GM21515 (cell line): Measurements from ENCODE around the gene CKM.
"Not testable (repeated sequence)": the region's sequence is repeated elsewhere in the genome, so short reads cannot be mapped to it uniquely, and the experiment has no call there.

Experiments
- ATAC-seq: cut with Tn5 transposase; IDR thresholded peaks from one replicate; pipeline ENCODE4 v1.9.1; 2021; ENCODE audit not compliant: unreplicated experiment

The CKM gene

GRCh38 chr19:45349430-45349941 lies 26.8 kb upstream of the CKM start:
- ATAC-seq: no peak

DNA sequence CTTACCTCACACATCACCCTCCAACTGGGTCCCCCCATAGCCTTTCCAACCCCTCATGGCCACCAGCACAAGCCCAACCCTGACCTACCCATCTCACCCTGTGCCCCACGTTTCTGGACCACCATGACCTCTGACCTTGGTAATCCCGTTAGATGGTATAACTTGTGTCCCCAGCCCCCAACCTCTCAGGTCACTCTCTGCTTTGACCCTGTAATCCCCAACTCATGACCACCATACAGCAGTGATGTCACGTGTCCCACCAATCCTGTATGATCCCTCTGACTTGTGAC lies 26.4 kb upstream of the CKM start:
- ATAC-seq: no peak

- no peak for ATAC-seq
These were observed 25.9 kb upstream of the CKM start for GRCh38 chr19:45348367-45349125.

- ATAC-seq: no peak
These were observed 25.1 kb upstream of the CKM start for GRCh38 chr19:45347570-45348366.

DNA sequence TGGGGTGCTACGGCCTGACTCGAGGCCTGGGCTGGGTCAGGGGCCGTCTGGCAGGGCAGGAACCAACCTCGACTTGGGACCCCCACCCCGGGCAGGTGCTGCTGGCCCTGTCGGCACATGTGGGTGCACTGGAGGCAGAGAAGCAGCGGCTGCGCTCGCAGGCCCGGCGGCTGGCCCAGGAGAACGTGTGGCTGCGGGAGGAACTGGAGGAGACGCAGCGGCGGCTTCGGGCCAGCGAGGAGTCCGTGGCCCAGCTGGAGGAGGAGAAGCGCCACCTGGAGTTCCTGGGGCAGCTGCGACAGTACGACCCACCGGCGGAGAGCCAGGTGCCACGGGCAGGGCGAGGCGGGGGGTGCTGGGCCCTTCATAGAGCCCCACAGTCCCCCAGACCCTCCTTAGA lies 23.8 kb upstream of the CKM start:
- ATAC-seq: no peak

DNA sequence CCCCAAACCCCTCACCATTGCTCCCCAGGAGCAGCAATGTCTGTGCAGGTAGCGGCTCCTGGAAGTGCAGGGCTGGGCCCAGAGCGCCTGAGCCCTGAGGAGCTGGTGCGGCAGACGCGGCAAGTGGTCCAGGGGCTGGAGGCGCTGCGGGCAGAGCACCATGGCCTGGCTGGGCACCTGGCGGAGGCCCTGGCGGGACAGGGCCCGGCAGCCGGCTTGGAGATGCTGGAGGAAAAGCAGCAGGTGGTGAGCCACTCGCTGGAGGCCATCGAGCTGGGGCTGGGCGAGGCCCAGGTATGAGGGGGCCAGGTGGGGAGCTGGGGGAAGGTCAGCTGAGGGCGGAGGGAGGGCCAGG lies 22.8 kb upstream of the CKM start:
- ATAC-seq: no peak

- ATAC-seq: no peak
These were observed 22.2 kb upstream of the CKM start for GRCh38 chr19:45344621-45345505.

DNA sequence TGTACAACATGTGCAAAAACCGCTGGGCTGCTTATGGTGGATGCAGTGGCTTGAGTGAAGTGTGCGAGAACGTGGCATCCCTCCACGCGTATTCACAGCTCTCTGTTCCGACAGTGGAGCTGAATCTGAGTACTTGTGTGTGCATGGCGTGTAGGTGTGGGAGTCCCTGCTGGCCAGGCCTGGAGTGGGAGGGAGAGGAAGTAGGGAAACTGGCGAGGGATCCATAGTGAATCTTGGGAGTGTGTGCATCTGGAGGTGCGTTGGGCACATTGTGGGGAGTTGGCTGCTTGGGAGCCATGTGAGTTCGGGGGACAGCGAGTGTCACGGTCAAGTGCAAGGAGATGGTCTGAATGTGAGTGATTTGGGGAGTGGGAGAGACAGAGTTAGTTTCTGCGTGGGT lies 20.2 kb upstream of the CKM start:
- no peak for ATAC-seq

DNA sequence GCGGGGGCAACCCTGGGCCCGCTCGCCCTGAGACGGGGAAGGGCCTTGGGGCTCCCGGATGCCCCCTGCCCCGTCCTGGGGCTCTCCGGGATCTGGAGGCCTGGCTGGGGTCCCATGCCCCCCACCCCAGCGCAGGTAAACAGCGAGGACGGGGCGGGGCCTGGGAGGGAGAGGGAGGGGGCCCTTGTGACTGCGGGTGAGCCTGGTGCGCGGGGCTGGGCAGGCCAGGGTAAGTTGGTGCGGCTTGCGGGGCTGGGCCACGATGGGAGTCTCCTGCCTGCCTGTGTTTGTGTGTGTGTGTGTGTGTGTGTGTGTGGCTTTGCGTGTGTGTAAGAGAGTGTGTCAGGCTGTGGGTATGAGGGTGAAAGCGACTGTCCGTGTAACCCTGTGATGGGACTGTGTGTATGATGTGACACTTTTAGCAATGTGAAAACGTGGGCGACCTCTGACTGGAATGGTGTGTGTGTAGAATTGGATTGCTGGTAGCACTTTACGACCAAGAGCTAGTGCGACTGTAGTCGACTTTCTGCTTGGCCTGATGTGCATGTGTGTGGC lies 18.3 kb upstream of the CKM start:
- no peak for ATAC-seq

DNA sequence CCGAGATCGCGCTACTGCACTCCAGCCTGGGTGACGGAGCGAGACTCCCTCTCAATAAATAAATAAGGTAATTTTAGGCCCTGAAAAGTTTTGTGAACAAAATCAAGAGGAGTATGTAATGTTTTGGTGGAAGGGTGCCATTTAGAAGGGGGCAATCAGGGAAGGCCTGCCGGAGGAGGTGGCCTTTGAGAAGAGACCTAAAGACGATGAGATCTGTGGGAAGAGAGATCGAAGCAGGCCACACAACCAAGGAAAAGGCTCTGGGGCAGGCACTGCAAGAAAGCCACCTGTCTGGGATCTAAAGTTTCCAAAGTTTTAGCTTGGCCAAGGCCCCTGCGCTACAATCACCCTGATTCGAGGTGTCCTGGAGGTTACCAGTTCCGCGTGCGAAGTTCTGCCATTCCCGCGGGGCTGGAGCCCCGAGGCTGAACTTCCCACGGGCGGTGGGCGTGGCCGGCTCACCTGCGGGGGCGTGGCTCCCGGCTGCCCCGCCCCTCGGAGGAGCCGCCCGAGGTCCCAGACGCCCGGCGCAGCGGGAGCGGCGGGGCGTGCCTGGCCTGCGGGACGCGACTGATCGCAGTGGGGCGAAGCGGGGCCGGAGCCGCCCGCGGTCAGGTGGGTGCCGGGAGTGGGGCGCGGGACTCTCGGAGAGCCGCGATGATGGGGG lies 17.7 kb upstream of the CKM start, which contains the start of gene KLC3:
Gene KLC3 (plus strand): TSS at position 519 of the 667 bp plus-strand sequence. CDS start 4,792 bp downstream, outside the sequence.
- no peak for ATAC-seq

- no peak for ATAC-seq
These were observed 17.0 kb upstream of the CKM start for GRCh38 chr19:45339629-45340028.

GRCh38 chr19:45336696-45337251 lies 14.1 kb upstream of the CKM start:
- no peak for ATAC-seq

GRCh38 chr19:45334881-45335280 lies 12.2 kb upstream of the CKM start:
- ATAC-seq: not testable (repeated sequence)

DNA sequence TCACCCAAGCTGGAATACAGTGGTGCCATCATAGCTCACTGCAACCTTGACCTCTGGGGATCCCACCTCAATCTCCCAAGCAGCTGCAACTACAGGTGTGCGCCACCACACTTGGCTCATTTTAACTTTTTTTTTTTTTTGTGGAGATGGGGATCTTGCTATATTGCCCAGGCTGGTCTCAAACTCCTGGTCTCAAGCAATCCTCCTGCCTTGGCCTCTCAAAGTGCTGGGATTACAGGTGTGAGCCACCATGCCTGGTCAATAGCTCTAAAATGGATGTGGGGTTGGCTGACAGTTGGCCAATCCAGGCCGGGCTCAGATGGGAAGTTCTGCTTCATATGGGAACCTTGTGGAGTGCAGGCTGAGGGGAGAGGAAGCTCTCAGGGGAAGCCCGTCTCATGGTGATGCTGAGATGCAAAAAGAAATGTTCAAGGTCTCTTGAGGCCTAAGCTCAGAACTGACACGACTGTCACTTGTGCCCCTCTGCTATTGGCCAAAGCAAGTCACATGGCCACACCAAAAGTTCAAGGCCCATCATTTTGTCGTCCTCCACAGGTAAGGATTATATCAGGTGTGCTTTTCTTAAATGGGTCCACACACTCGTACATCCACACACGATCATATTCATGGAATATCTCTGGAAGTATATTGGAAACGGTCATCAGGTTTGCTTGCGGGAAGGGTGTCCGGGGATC lies 11.1 kb upstream of the CKM start:
- no peak for ATAC-seq

DNA sequence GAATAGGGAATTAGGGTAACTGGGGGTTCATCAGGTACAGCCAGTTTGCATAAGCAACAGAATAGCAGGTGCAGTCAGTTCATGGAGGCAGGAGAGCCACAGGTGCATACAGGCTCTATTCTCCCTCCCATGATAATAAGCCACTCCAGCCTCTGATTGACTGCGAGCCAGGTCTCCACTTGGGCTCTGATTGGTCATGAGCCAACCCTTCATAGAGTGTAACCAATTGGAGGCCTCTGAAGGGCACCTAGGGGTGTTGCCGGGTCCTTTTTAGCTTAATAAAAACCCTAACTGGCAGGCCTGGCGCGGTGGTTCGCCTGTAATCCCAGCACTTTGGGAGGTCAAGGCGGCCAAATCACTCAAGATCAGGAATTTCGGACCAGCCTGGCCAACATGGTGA lies 8.7 kb upstream of the CKM start:
- no peak for ATAC-seq

DNA sequence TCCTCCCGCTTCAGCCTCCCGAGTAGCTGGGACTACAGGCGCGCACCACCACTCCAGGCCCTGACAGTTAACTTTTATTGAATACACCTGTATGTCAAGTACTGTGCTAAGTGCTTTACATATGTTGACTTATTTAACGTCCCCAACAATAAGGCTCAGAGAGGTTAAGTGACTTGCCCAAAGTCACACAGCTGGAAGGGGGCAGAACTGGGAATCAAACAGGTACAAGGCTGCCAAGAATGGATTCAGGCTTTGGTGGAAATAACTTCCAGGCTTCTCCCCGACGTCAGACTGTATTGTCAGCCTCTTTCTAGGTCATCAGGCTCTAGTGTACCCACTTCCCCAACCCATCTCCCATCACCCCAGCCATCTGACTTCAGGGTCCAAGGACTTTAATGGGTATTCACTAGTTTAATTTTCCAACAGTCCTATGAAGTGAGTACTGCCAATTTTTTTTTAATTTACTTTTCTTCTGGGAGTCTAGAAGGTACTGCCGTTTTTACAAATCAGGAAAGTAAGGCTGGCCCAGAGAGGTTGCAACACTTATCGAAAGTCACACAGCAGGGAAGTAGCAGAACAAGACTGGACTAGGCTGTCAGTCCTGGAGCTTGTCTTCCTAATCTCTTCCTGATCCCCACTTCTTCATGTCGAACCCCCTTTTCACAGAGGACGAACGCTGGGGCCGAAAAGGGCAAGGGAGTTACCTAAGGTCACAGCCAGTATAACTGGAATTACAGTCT lies 4.9 kb upstream of the CKM start:
- no peak for ATAC-seq

- no peak for ATAC-seq
These were observed 1.8 kb upstream of the CKM start for GRCh38 chr19:45324349-45324907.

GRCh38 chr19:45323671-45324081 lies 1.0 kb upstream of the CKM start:
- no peak for ATAC-seq

- ATAC-seq: no peak
These were observed 364 bp downstream of the CKM start for GRCh38 chr19:45322311-45322710.
